H4 (cell line): Measurements from ENCODE around the gene CAPZB. TPM values are rescaled to one million over a fixed set of nuclear protein-coding genes. Genes with fewer than 3 reads are reported as not detected.

Source experiments
- DNase-seq: peaks from one replicate; pipeline ENCODE4 v3.0.0-alpha.2; 2015; ENCODE audit warnings: low spot score
- total RNA-seq: library from RNA; depleted of rRNA; stranded (reverse); fragments of >200 nt; shearing (Covaris generic); gene quantifications from 2 replicates; pipeline ENCODE4 v1.2.3, GENCODE V29; 2014

The CAPZB gene
- total RNA-seq, 1 experiment from 2014 or later = 184 TPM

DNA sequence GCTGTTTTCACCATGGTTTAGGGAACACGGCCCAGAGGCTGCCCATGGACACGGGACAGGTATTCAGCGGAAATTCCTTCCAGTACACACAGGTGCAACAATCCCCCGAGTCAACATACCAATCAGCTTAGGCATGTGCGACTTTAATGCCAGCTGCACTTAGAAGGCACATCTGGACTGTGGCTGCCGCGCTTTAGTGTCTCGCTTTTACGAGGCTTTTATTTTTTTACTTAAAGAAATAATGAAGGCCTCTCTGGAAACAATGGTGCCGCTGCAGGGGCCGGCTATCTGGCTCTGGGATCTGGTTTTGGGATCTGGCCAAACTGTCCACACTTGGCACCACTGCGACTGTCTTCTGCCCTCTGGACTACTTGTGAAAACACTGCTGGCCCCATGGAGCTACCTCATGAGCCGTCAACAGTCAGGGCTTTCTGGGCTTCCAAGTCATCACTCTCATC lies 117.7 kb downstream of the CAPZB start:
- DNase-seq = no peak

DNA sequence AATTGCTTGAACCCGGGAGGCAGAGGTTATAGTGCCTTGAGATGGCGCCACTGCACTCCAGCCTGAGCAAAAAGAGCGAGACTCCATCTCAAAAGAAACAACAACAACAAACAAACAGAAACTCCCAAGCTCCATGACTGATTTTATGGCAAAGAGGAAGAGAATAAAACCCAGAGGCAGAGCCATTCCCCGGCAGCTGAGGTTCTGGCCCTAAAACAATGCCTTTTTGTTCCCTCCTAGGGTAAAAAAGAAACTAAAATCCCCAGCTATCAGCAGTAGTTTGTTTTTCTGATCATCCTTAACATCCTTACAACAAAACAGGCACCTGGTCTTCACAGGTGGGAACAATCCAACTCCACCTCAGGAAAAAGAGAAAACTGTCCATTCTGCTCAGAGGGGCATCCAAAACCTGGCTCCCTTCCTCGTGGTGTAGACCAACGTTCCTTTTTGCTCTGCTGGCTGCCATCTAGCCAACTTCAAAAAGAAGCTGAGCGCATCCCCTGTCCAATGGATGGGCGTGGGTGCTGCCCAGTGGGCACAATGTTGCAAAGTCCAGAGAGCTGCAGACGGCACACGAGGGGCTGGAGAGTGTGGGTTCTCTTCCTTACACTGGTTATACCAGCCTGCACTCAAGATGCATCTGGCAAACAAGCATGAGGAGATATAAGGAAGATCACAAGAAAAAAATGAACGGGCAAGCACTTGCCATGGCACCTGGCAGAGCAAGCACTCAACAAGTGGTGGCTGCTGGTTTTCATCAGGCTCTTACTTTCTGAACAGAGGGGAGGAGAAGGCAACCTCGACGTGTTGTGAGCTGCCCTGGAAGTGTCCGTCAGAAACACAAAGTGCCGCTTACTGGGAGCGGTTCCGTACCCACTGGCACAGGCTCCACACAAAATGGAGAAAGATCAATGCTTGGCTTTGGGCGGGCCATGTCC lies 118.5 kb downstream of the CAPZB start:
- DNase-seq = no peak

DNA sequence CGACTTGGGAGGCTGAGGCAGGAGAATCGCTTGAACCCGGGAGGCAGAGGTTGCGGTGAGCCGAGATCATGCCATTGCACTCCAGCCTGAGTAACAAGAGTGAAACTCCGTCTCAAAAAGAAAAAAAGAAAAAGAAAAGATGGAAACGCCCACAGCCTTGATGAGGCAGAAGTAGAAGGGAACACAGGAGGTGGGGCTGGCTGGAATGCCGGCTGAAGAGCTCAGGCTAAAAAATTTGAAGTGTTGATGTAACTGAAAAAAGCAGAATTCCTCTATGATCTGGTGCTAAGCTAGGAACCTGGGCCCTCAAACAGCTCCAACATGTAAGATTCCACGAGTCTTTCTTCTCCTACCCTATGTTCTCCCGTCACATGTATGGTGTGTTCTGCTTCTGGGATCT lies 119.6 kb downstream of the CAPZB start:
- no peak for DNase-seq

DNA sequence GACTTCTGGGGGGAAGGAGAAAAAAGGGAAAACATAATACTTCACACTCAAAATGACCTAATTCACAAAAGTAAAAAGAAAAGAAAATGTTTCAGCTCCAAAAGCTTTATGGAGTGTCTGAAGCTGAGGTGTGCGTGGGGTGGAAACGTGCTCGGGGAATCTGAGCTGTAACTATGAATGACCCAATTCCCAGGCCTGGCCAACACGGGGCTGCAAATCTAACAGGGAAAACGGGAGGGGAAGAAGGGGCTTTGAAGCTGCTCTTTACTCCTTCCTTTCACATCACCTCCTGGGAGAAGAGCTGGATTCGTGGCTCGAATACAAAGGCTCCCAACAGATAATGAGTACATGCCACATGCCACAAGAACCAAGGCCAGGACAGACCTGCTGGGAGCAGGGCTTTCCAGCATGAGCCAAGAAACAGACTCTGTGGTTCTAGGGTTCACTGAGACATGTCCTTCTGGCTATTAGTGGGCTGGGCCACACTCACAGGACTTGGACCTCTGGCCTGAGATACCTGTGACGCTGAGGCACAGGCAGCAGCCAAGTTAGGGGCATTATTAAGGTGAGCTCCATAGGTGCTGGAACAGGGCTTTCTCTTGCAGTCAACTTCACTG lies 121.7 kb downstream of the CAPZB start:
- no peak for DNase-seq

DNA sequence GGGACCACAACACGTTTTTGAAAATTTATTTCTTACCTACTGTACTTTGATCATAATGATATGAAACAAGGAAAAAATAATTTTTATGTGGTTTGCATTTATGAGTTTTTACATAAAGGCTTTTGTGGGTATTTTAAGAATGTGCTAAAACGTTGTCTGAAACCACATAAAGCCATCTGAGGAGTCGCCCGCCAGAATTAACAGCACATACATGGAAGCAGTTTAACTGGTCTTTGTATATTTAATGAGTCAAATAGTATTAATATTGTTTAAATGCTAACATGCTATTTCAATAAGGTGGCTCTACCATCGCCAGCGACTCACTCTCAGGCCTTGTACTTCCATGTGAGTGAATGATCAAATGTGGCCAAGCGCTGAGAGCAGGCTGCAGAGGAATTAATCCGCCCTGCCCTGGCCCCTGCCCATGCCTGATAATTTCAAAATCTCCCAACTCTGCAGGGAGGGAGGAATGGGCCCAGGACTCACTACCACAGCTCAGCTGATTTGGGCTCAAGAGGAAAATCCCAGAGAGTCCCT lies 123.7 kb downstream of the CAPZB start:
- no peak for DNase-seq

DNA sequence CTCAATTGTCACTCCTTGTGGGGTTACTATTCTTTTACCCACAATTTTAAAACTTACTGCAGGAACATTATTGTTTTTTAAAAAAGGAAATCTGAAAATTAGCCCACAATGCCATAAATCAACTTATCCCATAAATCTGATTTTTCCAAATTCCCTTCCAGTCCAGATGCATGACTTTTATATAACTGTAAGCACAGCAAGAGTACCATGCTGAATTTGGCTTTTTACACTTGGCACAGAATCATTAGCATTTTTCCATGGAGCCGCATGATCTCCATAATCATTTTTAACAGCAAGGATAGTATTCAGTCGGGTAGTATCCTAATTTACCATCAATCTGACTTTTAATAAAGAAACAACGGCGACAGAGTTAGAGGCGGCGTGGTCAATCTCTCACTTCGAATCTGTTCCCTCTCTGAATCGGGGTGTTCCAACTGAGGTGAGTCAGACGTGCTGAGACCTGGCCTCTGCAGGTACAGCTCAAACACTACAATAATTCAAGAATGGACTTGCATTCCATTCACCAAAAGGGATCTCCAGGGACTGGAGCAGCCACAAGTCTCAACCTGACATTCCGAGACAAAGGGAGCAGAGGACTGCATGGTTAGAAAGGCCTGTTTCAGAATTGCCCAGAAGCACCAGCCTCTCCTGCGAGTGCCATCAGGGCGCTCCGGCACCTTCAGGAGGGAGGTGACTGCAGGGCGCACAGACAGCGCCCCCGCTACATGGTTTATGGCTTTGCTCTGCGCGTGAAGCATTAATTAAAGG lies 124.3 kb downstream of the CAPZB start:
- no peak for DNase-seq

DNA sequence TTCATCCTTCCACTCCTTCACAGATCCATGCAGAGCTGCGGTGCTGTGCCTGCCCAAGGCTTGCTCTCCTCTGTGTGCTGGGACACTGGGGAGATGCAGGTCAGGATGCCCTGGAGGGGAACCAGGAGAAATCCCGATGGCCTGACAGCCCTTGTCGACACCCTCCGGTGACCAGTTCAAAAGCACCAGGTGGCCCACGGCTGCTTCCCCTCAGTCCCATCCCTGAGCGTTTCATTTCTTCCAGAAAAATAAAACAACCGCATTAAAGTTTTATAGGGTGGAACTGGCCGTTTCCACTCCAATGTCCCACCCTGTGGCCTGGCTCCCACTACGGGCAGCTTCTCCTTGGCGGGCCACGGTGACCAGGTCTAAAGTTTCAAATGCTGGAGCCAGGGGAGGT lies 124.9 kb downstream of the CAPZB start:
- no peak for DNase-seq

DNA sequence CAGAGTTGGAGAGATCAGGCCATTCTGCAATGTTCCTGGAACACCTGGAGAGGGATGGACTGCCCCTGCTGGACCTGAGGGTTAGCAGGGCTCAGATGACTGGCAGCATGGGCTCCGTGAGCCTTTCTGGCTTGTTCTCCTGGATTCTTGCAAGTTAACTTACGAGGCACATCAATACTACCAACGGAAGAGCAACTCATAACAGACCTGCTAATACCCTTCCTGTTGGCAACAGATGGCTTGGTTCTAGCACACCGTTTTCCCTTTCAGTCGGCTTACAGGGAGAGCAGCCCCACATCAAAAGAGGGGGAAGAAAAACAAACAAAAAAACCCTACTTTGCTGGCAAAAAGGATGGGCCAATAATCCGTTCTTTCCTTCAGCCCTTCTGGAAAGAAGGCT lies 125.3 kb downstream of the CAPZB start:
- DNase-seq = no peak

DNA sequence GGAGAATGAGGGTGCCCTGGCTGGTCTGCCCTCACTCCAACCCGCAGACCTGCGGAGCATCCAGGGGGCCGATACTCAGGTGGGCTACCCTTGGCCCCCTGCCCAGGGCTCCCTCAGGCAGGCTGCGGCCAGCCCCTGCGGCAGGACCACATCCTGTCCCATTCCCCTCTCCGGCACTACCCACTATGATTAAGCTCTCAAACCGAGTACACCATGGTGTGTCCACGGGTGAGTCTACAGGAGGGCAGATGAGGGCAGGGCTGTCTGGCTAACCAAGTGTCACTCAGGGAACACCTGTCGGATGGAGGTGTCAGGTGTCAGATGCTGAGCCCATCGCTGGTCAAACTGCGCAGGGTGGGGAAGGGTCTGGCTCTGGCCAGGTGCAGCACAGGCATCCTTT lies 126.0 kb downstream of the CAPZB start:
- DNase-seq = no peak

DNA sequence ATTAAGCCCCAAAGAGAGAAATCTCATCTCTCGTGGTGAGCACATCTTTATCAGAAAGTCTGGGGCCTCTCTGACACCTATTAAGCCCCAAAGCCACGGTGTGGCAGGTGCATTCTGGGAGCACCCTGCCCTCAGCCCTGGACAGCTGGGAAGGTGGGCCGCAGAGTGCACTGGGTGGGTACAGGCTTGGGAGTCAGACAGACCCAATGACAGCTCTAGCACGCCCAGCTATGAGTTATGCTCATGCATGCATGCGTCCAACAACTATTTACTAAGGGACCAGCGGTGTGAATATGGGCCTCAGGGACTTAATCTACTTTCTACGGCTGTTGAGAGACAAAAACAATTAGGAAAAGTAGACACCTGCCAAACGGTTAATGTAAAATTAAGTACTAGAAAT lies 126.6 kb downstream of the CAPZB start:
- DNase-seq = no peak

DNA sequence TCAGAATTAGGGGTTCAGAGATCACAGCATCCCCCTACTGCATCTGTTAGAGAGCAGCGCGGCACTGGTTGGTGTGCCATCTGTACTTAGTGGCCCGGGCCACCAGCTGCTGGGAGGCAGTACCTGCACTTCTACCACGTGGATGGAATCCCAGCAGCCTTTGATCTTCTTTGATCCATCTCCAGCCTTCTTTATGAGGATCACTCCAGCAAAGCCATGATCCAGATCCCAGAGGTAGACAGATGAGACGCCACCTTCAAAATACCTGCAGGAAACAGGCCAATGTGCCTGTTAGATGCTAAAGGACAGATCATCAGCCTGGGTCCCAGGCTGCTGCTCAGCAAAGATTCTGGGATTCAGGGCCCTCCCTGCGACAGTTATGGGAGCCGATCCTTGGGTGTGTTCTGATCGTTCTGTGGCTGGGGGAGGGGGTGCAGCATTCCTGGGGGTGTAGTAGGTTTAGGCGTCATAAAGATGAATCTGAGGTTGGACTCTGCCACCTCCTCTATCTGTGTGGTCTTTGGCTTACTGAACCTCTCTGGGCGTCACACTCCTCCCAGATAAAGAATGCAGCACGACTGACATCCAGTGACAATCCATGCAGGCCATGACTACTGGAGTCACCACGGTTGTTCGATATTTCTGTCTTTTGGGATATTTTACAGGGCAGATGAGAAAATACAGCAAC lies 127.9 kb downstream of the CAPZB start:
- no peak for DNase-seq

DNA sequence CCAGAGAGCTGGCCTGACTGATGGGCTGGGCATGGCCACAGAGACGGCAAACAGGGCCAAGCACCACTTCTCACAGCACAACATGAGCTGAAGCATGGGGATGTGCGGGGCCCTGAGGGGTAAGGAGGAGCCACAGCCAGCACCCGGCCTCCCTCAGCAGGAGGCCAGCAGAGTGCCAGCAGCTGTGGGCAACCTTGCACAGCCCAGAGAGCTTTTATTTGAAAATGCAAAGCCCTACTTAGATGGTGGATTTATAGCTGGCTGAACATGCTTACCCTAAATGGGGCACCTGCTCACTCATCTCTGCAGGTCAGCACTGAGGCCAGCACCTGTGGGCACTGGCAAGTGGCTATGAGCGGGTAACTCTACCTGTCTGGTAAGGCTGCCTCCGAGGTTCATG lies 129.1 kb downstream of the CAPZB start:
- DNase-seq = no peak

DNA sequence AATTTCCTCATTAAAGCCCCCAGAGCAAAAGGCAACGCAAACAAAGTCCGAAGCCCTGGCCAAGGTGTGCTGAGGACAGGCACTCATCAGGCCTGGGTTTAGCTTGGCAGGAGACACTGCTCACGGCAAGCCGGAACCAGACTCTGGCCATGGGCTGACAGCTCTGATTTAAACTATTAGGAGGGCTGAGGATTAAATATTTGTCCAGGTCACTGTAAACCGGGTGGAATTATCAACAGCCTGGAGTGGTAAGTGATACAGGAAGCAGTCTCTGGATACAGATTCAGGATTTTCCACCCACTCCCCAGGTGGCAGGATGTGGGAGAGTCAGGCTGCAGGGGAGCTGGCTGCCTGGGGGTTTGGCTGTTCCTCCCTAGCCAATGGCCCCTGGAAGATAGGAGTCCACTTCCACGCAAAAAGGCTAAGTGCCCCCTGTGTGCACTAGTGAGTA lies 130.8 kb downstream of the CAPZB start:
- no peak for DNase-seq

DNA sequence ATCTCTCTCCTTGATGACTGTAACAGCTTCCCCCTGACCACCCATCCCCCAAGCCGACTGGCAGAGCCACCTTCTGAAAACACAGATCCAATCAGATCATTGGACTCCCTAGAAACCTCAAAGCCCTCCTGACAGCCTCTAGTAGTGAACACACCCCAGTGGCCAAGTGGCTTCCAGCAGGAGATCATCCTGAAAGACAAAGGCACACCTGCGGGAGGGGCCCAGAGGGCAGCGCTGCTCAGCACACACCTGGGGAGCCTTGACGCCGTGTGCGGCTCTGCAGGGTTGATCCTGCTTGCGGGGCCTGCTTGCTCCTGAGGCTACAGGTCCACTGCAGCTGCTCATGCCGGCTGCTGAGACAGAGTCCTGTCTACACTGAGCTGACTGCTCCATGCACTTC lies 131.7 kb downstream of the CAPZB start:
- DNase-seq = no peak

DNA sequence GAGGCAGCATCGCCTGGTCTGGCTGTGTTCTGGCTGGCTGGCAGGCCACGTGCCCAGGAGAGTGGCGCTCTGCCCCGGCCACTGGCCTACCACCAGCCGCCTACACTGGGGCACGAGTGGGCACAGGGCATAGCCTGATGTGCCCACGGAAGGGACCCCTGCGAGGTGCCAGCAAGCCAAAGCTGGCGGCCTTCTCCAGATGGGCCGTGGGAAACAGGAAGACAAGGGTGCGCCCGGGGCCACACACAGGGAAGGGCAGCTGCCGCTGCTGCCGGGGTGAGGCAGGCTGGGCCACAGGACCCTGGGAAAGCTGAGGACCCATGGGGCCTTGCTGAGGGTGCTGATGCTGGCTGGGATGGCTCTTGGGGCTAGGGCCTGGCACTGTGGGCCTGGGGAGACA lies 132.5 kb downstream of the CAPZB start:
- DNase-seq = no peak

DNA sequence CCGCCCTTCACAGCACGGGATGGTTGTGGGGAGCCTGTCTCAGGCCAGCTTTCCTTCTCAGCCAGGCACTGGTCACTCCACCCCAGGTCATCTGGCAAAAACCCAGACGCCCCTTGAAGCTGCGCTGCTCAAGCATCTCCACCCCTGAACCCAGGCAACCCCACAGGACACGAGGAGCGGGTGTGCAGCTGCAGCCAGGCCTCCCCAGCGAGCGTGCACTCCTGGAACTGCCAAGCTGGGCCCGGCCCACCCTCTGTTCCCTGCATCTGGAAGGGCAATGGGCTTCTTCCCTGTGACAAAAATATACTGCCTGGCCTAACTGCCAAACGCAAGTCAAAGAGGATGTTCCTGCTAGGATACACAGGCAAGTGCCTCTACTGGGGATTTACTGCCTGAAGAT lies 133.5 kb downstream of the CAPZB start:
- DNase-seq = no peak

DNA sequence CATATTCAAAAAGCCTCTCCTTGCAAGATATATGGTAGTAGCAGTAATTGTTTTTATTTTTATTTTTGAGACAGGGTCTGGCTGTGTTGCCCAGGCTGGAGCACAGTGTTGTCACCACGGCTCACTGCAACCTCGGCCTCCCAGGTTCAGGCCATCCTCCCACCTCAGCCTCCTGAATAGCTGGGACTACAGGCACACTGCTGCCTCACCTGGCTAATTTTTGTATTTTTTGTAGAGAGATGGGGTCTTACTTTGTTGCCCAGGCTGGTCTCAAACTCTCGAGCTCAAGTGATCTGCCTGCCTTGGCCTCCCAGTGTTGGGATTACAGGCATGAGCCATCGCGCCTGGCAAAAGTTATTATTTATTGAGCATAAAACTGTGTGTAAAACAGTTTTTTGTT lies 134.8 kb downstream of the CAPZB start:
- no peak for DNase-seq

DNA sequence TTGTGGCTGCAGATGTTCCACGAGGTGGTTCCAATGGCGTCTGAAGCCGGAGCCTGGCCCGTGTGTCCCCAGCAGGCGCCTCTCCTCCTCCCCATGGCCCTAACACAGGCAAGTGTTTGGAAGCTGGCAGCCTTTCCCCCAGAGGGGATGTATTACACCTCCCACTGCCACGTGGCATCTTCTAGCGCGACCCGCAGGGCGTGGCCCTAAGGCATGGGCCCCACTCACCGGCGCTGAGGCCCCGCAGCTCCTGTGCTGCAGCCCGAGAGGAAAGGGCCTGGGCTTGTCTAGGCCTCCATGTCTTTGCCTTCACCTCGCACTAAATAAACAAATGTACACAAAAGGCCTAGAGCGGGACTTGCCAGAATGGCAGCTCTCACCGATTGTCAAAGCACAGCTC lies 135.3 kb downstream of the CAPZB start:
- no peak for DNase-seq

DNA sequence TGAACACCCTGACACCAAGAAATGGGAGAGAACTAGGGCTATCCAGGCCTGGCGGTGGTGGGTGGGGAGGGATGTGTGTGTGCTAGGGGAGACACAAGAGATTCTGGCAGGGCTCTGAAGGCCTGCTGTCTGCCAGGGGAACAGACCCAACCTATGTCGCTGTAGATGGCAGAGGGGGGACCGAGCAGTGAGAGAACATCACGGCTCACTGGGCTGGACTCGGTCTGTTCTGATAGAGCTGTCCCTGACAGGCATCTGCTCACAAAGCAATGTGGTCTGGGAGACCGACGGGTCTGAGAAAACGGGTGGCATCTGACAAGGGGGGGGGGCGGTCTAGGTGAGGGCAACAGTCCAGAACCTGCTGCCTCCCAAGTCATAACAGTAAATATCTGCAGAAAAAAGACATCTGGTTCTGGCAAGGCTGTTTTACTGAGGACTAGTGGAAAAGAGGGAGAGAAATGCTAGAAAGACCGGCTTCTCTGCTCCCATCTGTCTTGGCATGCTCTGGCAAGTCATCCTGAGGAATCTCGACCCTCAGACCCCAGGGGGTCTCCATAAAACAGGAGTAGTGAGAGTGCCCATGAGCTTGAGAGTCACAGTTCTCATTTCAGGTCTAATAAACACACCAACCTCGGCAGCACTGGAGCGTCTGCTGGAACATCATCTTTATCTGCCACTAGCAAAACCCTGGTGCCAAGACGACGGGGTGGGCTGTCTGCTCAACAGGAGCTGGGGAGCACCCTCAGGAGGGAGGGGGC lies 136.7 kb downstream of the CAPZB start:
- DNase-seq = no peak

DNA sequence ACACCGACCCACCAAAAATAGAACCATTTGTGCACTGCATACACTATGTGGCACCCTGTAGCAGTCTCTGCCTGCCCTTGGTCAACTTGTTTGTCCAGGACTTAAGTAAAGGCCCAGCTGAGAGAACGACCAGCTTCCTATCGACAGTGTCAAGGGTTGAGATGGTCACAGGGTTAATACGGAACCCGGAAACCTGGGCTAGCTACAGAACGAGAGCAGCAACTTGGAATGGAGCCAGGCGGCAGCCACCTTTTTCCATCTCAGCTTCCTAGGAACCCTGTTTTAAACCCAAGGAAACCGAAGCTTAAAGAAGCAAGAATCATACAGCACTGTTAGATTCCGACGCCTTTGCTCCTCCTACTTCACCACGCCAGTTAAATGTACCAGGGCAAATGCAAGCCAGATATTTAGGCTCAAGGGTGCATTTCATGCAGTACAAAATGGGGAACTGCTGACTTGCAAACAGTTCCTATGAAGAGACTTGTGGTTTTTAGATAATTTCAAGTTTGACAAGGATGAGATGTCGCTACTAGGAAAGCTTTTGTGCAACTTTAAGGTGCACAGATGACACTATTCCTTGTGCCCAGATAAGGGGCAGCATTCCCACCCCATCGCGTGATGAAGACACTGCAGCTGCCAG lies 137.7 kb downstream of the CAPZB start:
- no peak for DNase-seq
